ENCODE data around the gene CTU1.
A peak's percentile ranks its signal among the peaks of the same experiment; 100 is the strongest.

CTU1 gene

DNA sequence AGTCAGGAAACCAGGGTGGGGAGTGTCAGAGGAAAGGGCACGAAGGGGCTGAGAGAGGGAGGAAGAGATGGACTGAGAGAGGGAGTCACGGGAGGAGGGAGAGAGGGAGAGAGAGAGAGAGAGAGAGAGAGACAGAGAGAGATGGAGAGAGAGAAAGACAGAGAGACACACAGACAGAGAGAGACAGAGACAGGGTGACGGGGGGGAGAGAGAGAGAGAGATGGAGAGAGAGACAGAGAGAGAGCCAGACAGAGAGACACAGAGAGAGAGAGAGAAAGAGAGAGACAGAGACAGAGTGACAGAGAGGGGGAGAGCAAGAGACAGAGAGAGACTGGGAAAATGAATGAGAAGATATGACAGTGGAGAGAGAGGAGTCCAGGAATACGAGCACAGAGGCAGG is 25.0 kb downstream of the CTU1 start:
- H3K4me3 Mint-ChIP-seq = no peak overlapping the region
- no peaks in the 10 kb centered on the region for H3K9me3 Mint-ChIP-seq
- H3K27me3 Mint-ChIP-seq = peaks cover 8% of the 10 kb centered on the region
- H3K36me3 Mint-ChIP-seq = no peaks in the 10 kb centered on the region
- no peaks in the 10 kb centered on the region for H3K4me1 Mint-ChIP-seq
- H3K27ac Mint-ChIP-seq = no peak overlapping the region

DNA sequence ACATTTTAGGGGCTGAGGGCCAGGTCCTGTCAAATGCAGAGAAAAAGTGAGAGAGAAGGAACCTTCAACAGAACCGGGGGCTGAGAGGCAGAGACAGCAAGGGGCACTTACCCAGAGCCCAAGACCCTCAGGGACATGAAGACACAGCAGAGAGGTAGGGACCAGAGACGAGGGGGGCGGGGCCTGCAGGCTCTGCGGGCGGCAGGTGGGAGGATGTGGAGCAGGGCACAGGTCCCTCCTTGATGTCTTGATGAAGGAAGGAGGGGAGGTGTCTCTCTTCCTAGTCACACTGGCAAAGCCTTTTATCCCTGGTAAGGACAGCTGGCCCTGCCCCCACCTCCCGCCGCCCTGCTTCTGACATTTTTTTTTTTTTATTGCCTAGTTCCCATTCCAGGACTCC is 25.6 kb downstream of the CTU1 start, which contains the start of gene KLK14:
TSS of gene KLK14 (minus strand) at position 277 of the 400 bp plus-strand sequence. CDS start at position 4, 273 bp downstream.
- H3K27me3 Mint-ChIP-seq = peaks cover 8% of the 10 kb centered on the region
- no peaks in the 10 kb centered on the region for H3K36me3 Mint-ChIP-seq
- H3K4me1 Mint-ChIP-seq = no peaks in the 10 kb centered on the region
- H3K9me3 Mint-ChIP-seq = no peaks in the 10 kb centered on the region
- H3K4me3 Mint-ChIP-seq = no peak within 1 kb of the TSS
- H3K27ac Mint-ChIP-seq = no peak within 1 kb of the TSS

DNA sequence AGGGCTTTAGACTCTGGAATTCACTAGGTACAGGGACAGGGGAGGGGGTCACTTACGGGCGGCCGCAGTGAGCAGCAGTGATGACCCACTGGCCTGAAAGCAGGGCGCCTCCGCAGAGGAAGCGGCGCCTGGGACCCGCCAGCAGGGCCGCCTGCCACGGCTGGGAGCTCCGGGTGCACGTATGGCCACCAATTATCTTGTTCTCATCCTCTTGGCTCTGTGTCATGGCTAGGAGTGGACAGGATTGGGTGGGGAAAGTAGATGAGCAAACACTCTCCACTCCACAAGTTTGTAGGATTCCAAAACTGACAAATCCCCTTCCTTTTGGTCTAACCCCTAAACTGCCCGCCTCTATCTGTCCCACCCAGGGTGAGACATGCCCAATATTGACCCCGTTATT is 26.7 kb downstream of the CTU1 start:
- peaks cover 8% of the 10 kb centered on the region for H3K27me3 Mint-ChIP-seq
- no peaks in the 10 kb centered on the region for H3K9me3 Mint-ChIP-seq
- no peak overlapping the region for H3K27ac Mint-ChIP-seq
- H3K36me3 Mint-ChIP-seq = no peaks in the 10 kb centered on the region
- no peaks in the 10 kb centered on the region for H3K4me1 Mint-ChIP-seq
- no peak overlapping the region for H3K4me3 Mint-ChIP-seq

GRCh38 chr19:51079481-51080110 is 28.6 kb downstream of the CTU1 start:
- Mint-ChIP-seq H3K4me1 (no peaks in the 10 kb centered on the region), H3K27ac (no peak overlapping the region), H3K9me3 (no peaks in the 10 kb centered on the region), H3K36me3 (no peaks in the 10 kb centered on the region), H3K4me3 (no peak overlapping the region), H3K27me3 (peaks cover 8% of the 10 kb centered on the region)

- peaks cover 5% of the 10 kb centered on the region for H3K9me3 Mint-ChIP-seq
- peaks cover 13% of the 10 kb centered on the region for H3K27me3 Mint-ChIP-seq
- H3K4me3 Mint-ChIP-seq = no peak overlapping the region
- no peaks in the 10 kb centered on the region for H3K4me1 Mint-ChIP-seq
- no peak overlapping the region for H3K27ac Mint-ChIP-seq
- H3K36me3 Mint-ChIP-seq = no peaks in the 10 kb centered on the region
Observed at GRCh38 chr19:51078731-51079130, 29.5 kb downstream of the CTU1 start.

- Mint-ChIP-seq H3K4me3 (no peak overlapping the region), H3K36me3 (no peaks in the 10 kb centered on the region), H3K27me3 (peaks cover 10% of the 10 kb centered on the region), H3K27ac (no peak overlapping the region), H3K9me3 (peaks cover 5% of the 10 kb centered on the region), H3K4me1 (no peaks in the 10 kb centered on the region)
Observed at GRCh38 chr19:51078104-51078503, 30.1 kb downstream of the CTU1 start.

DNA sequence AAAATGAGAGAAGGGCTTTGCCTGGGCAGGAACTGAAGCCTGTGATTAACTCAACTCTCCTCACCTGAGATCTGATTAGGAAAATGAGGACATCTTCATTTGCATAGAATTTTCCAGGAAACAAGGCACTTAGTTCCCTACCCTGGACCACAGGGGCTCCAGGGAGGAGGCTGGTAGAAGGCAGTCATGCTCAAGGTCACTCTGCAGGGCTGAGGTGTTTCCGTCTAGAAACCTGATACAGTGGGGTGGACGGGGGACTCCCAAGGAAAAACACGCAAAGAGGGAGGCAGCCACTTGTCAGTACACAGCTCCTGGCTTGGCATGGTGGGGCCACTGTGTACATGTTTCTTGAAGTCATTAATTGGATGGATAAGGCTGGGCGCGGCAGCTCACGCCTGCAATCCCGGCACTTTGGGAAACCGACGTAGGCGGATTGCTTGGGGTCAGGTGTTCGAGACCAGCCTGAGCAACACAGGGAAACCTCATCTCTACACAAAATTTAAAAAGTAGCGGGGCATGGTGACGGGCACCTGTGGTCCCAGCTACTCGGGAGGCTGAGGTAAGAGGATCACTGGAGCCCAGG is 31.5 kb downstream of the CTU1 start:
- H3K9me3 Mint-ChIP-seq = peaks cover 5% of the 10 kb centered on the region
- H3K27ac Mint-ChIP-seq = no peak overlapping the region
- H3K4me1 Mint-ChIP-seq = no peaks in the 10 kb centered on the region
- peaks cover 9% of the 10 kb centered on the region for H3K27me3 Mint-ChIP-seq
- no peaks in the 10 kb centered on the region for H3K36me3 Mint-ChIP-seq
- no peak overlapping the region for H3K4me3 Mint-ChIP-seq

- Mint-ChIP-seq H3K9me3 (peaks cover 5% of the 10 kb centered on the region), H3K36me3 (no peaks in the 10 kb centered on the region), H3K27ac (no peak overlapping the region), H3K4me1 (no peaks in the 10 kb centered on the region), H3K4me3 (no peak overlapping the region), H3K27me3 (peaks cover 9% of the 10 kb centered on the region)
Observed at GRCh38 chr19:51075998-51076397, 32.2 kb downstream of the CTU1 start.

GRCh38 chr19:51071095-51071405 is 37.2 kb downstream of the CTU1 start:
- peaks cover 5% of the 10 kb centered on the region for H3K9me3 Mint-ChIP-seq
- no peaks in the 10 kb centered on the region for H3K4me1 Mint-ChIP-seq
- peaks cover 21% of the 10 kb centered on the region for H3K27me3 Mint-ChIP-seq
- H3K27ac Mint-ChIP-seq = no peak overlapping the region
- H3K36me3 Mint-ChIP-seq = peaks cover under 1% of the 10 kb centered on the region
- H3K4me3 Mint-ChIP-seq = no peak overlapping the region

GRCh38 chr19:51070334-51071094 is 37.7 kb downstream of the CTU1 start:
- Mint-ChIP-seq H3K27ac (no peak overlapping the region), H3K4me3 (no peak overlapping the region), H3K4me1 (no peaks in the 10 kb centered on the region), H3K36me3 (peaks cover 2% of the 10 kb centered on the region), H3K9me3 (peaks cover 5% of the 10 kb centered on the region), H3K27me3 (peaks cover 23% of the 10 kb centered on the region)

DNA sequence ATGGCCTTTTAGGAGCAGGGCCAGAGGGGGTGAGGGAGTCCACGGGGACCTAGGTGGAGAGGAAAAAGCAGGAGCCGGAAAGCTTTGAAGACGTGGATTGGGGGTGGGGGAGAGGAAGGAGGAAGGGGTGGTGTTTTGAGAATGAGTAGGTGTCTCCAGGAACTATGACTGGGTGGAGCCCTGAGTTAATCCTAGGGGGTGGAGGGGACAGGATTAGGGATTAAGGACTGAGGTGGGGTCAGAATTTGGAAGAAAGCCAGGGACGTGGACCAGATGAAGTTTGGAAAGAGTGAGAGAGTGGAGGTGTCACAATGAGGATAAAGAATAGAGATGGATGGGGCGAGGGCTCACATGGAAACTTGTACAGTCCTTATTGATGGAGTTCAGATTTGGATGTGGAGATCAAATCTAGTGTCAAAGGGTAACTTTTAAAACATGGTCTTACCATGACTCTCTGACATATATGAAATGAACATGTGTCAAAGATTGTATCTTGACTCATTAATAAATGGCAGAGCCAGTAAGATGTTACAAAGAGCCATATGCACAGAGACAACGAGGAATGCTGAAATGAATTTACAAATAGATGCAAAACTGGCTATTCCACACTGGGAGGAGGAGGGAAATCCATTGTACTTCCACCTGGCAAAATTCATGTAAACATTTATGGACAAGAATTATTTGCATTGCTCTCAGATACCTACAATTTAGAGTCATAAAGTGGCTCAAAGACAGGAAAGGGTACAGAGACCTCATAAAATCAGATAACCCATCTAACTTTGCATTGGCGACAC is 41.6 kb downstream of the CTU1 start:
- H3K4me3 Mint-ChIP-seq = no peak overlapping the region

GRCh38 chr19:51065221-51065960 is 42.8 kb downstream of the CTU1 start:
- Mint-ChIP-seq H3K4me3 (peak overlapping the region; percentile 63), H3K36me3 (peaks cover 2% of the 10 kb centered on the region), H3K9me3 (no peaks in the 10 kb centered on the region), H3K27me3 (peaks cover 34% of the 10 kb centered on the region), H3K4me1 (no peaks in the 10 kb centered on the region), H3K27ac (no peak overlapping the region)

More for the DNA sequence above, 41.6 kb downstream of the CTU1 start:
- Mint-ChIP-seq H3K27me3 (peaks cover 29% of the 10 kb centered on the region), H3K9me3 (no peaks in the 10 kb centered on the region), H3K4me1 (no peaks in the 10 kb centered on the region), H3K36me3 (peaks cover 2% of the 10 kb centered on the region), H3K27ac (no peak overlapping the region)

GRCh38 chr19:51064534-51065220 is 43.5 kb downstream of the CTU1 start, which contains the start of gene KLK13:
Gene KLK13, minus strand, starts transcription at chr19:51065092. Its CDS starts 25 bp downstream, at chr19:51065067.
- Mint-ChIP-seq H3K4me3 (peak within 1 kb of the TSS; percentile 63), H3K9me3 (no peaks in the 10 kb centered on the region)

GRCh38 chr19:51063664-51064063 is 44.5 kb downstream of the CTU1 start:
- Mint-ChIP-seq H3K27ac (no peak overlapping the region), H3K4me3 (no peak overlapping the region), H3K27me3 (peaks cover 34% of the 10 kb centered on the region), H3K4me1 (no peaks in the 10 kb centered on the region), H3K9me3 (no peaks in the 10 kb centered on the region), H3K36me3 (peaks cover 2% of the 10 kb centered on the region)

More at GRCh38 chr19:51064534-51065220, 43.5 kb downstream of the CTU1 start, which contains the start of gene KLK13:
- Mint-ChIP-seq H3K4me1 (no peaks in the 10 kb centered on the region), H3K36me3 (peaks cover 2% of the 10 kb centered on the region), H3K27ac (no peak within 1 kb of the TSS), H3K27me3 (peaks cover 34% of the 10 kb centered on the region)
